Measurements from ENCODE around the gene SMPX. TPM values are rescaled to one million over a fixed set of nuclear protein-coding genes. Genes with fewer than 3 reads are reported as not detected.
A peak's percentile ranks its signal among the peaks of the same experiment; 100 is the strongest.

Gene SMPX
- total and polyA plus RNA-seq, 4 experiments from 2014 or later, result not detected

GRCh38 chrX:21725916-21726315 lies 32.0 kb downstream of the SMPX start:
- CTCF ChIA-PET (ENCODE audit: partially characterized antibody), result interaction anchor here (1.3 kb wide), 1 partner anchor 1196 kb away, joined by 4 read pairs; no protein-coding TSS in a partner anchor
- no peaks in the 10 kb centered on the region for H3K9me3 Mint-ChIP-seq
- Histone ChIP-seq H3K4me3 (ENCODE audit: low read length in 2 of 2) (no peak overlapping the region), H3K36me3 (ENCODE audit: insufficient read depth, low read length) (no peaks in the 10 kb centered on the region), H3K9me3 (ENCODE audit: control insufficient read depth in 1 of 2, low read length in 2 of 2) (no peaks in the 10 kb centered on the region), H3K27me3 (ENCODE audit: insufficient read depth, low read length) (no peaks in the 10 kb centered on the region), H3K4me1 (ENCODE audit: insufficient read depth, low read length) (no peaks in the 10 kb centered on the region), H3K27ac (ENCODE audit: low read depth, low read length) (no peak overlapping the region)
- DNase-seq, result no peak
- POLR2A ChIA-PET (ENCODE audit: partially characterized antibody), result no interaction called here
- H3K4me3 Mint-ChIP-seq, result no peak overlapping the region
- no peaks in the 10 kb centered on the region for H3K36me3 Mint-ChIP-seq
- intact Hi-C loops (cut with micrococcal nuclease), result loop anchor here (10.0 kb wide), 1 partner anchor 241 kb away; no protein-coding TSS in a partner anchor
- H3K27ac Mint-ChIP-seq, result no peak overlapping the region
- no peaks in the 10 kb centered on the region for H3K4me1 Mint-ChIP-seq
- no peaks in the 10 kb centered on the region for H3K27me3 Mint-ChIP-seq

GRCh38 chrX:21725496-21725895 lies 32.4 kb downstream of the SMPX start:
- DNase-seq, result peak in 1 of 5 donors; percentile 3
- Mint-ChIP-seq H3K27me3 (no peaks in the 10 kb centered on the region), H3K4me1 (no peaks in the 10 kb centered on the region), H3K36me3 (no peaks in the 10 kb centered on the region), H3K9me3 (no peaks in the 10 kb centered on the region), H3K27ac (no peak overlapping the region), H3K4me3 (no peak overlapping the region)
- H3K36me3 ChIP-seq (ENCODE audit: insufficient read depth, low read length), result no peaks in the 10 kb centered on the region
- no peaks in the 10 kb centered on the region for H3K27me3 ChIP-seq (ENCODE audit: insufficient read depth, low read length)
- H3K4me1 ChIP-seq (ENCODE audit: insufficient read depth, low read length), result no peaks in the 10 kb centered on the region
- POLR2A ChIA-PET (ENCODE audit: partially characterized antibody), result no interaction called here
- no peaks in the 10 kb centered on the region for H3K9me3 ChIP-seq (ENCODE audit: control insufficient read depth in 1 of 2, low read length in 2 of 2)
- no peak overlapping the region for H3K4me3 ChIP-seq (ENCODE audit: low read length in 2 of 2)
- intact Hi-C loops (cut with micrococcal nuclease), result loop anchor here (10.0 kb wide), 1 partner anchor 241 kb away; no protein-coding TSS in a partner anchor
- CTCF ChIA-PET (ENCODE audit: partially characterized antibody), result interaction anchor here (1.3 kb wide), 1 partner anchor 1195 kb away, joined by 4 read pairs; no protein-coding TSS in a partner anchor
- no peak overlapping the region for H3K27ac ChIP-seq (ENCODE audit: low read depth, low read length)

GRCh38 chrX:21723814-21724213 lies 34.1 kb downstream of the SMPX start:
- Histone ChIP-seq H3K36me3 (ENCODE audit: insufficient read depth, low read length) (no peaks in the 10 kb centered on the region), H3K4me1 (ENCODE audit: insufficient read depth, low read length) (no peaks in the 10 kb centered on the region), H3K4me3 (ENCODE audit: low read length in 2 of 2) (no peak overlapping the region), H3K9me3 (ENCODE audit: control insufficient read depth in 1 of 2, low read length in 2 of 2) (no peaks in the 10 kb centered on the region), H3K27me3 (ENCODE audit: insufficient read depth, low read length) (no peaks in the 10 kb centered on the region), H3K27ac (ENCODE audit: low read depth, low read length) (no peak overlapping the region)
- CTCF ChIA-PET (ENCODE audit: partially characterized antibody), result no interaction called here
- no peak overlapping the region for H3K4me3 Mint-ChIP-seq
- no peaks in the 10 kb centered on the region for H3K4me1 Mint-ChIP-seq
- DNase-seq, result no peak
- no peaks in the 10 kb centered on the region for H3K27me3 Mint-ChIP-seq
- H3K27ac Mint-ChIP-seq, result no peak overlapping the region
- intact Hi-C loops (cut with micrococcal nuclease), result loop anchor here (10.0 kb wide), 1 partner anchor 239 kb away; no protein-coding TSS in a partner anchor
- H3K9me3 Mint-ChIP-seq, result no peaks in the 10 kb centered on the region
- POLR2A ChIA-PET (ENCODE audit: partially characterized antibody), result no interaction called here
- no peaks in the 10 kb centered on the region for H3K36me3 Mint-ChIP-seq

GRCh38 chrX:21723084-21723483 lies 34.8 kb downstream of the SMPX start:
- no peak for DNase-seq
- H3K4me1 Mint-ChIP-seq, result no peaks in the 10 kb centered on the region
- no peaks in the 10 kb centered on the region for H3K36me3 Mint-ChIP-seq
- intact Hi-C loops (cut with micrococcal nuclease), result loop anchor here (10.0 kb wide), 1 partner anchor 238 kb away; no protein-coding TSS in a partner anchor
- no peaks in the 10 kb centered on the region for H3K9me3 Mint-ChIP-seq
- H3K27me3 Mint-ChIP-seq, result peaks cover 0 to under 1% of the 10 kb centered on the region in 2 donors
- no peak overlapping the region for H3K4me3 Mint-ChIP-seq
- Histone ChIP-seq H3K27ac (ENCODE audit: low read depth, low read length) (no peak overlapping the region), H3K27me3 (ENCODE audit: insufficient read depth, low read length) (no peaks in the 10 kb centered on the region), H3K9me3 (ENCODE audit: control insufficient read depth in 1 of 2, low read length in 2 of 2) (no peaks in the 10 kb centered on the region), H3K4me3 (ENCODE audit: low read length in 2 of 2) (no peak overlapping the region), H3K4me1 (ENCODE audit: insufficient read depth, low read length) (no peaks in the 10 kb centered on the region), H3K36me3 (ENCODE audit: insufficient read depth, low read length) (no peaks in the 10 kb centered on the region)
- ChIA-PET POLR2A (ENCODE audit: partially characterized antibody) (no interaction called here), CTCF (ENCODE audit: partially characterized antibody) (no interaction called here)
- H3K27ac Mint-ChIP-seq, result no peak overlapping the region

GRCh38 chrX:21721195-21721594 lies 36.7 kb downstream of the SMPX start:
- CTCF ChIA-PET (ENCODE audit: partially characterized antibody), result no interaction called here
- H3K4me1 Mint-ChIP-seq, result no peaks in the 10 kb centered on the region
- no peak overlapping the region for H3K4me3 ChIP-seq (ENCODE audit: low read length in 2 of 2)
- DNase-seq, result no peak
- no peak overlapping the region for H3K4me3 Mint-ChIP-seq
- no peaks in the 10 kb centered on the region for H3K36me3 ChIP-seq (ENCODE audit: insufficient read depth, low read length)
- no peaks in the 10 kb centered on the region for H3K27me3 ChIP-seq (ENCODE audit: insufficient read depth, low read length)
- peaks cover 0 to 2% (median 0%) of the 10 kb centered on the region in 8 donors for H3K9me3 Mint-ChIP-seq
- no peaks in the 10 kb centered on the region for H3K4me1 ChIP-seq (ENCODE audit: insufficient read depth, low read length)
- peaks cover 0 to 2% of the 10 kb centered on the region in 2 donors for H3K27me3 Mint-ChIP-seq
- intact Hi-C loops (cut with micrococcal nuclease), result loop anchor here (10.0 kb wide), 1 partner anchor 236 kb away; no protein-coding TSS in a partner anchor
- no peak overlapping the region for H3K27ac ChIP-seq (ENCODE audit: low read depth, low read length)
- no peaks in the 10 kb centered on the region for H3K36me3 Mint-ChIP-seq
- H3K27ac Mint-ChIP-seq, result no peak overlapping the region
- no peaks in the 10 kb centered on the region for H3K9me3 ChIP-seq (ENCODE audit: control insufficient read depth in 1 of 2, low read length in 2 of 2)
- POLR2A ChIA-PET (ENCODE audit: partially characterized antibody), result no interaction called here

- Histone ChIP-seq H3K4me3 (ENCODE audit: low read length in 2 of 2) (no peak overlapping the region), H3K9me3 (ENCODE audit: control insufficient read depth in 1 of 2, low read length in 2 of 2) (no peaks in the 10 kb centered on the region), H3K4me1 (ENCODE audit: insufficient read depth, low read length) (no peaks in the 10 kb centered on the region), H3K27ac (ENCODE audit: low read depth, low read length) (no peak overlapping the region), H3K27me3 (ENCODE audit: insufficient read depth, low read length) (no peaks in the 10 kb centered on the region), H3K36me3 (ENCODE audit: insufficient read depth, low read length) (no peaks in the 10 kb centered on the region)
- Mint-ChIP-seq H3K27ac (no peak overlapping the region), H3K27me3 (peaks cover 0 to 2% of the 10 kb centered on the region in 2 donors), H3K36me3 (no peaks in the 10 kb centered on the region), H3K4me3 (no peak overlapping the region), H3K4me1 (no peaks in the 10 kb centered on the region), H3K9me3 (peaks cover 0 to 5% (median under 1%) of the 10 kb centered on the region in 8 donors)
- intact Hi-C loops (cut with micrococcal nuclease), result no loop called here
- CTCF ChIA-PET (ENCODE audit: partially characterized antibody), result no interaction called here
- no peak for DNase-seq
- POLR2A ChIA-PET (ENCODE audit: partially characterized antibody), result no interaction called here
Measured at GRCh38 chrX:21718575-21718974, 39.3 kb downstream of the SMPX start.

- DNase-seq, result no peak
- H3K9me3 ChIP-seq (ENCODE audit: control insufficient read depth in 1 of 2, low read length in 2 of 2), result no peaks in the 10 kb centered on the region
- no peaks in the 10 kb centered on the region for H3K36me3 Mint-ChIP-seq
- no peaks in the 10 kb centered on the region for H3K36me3 ChIP-seq (ENCODE audit: insufficient read depth, low read length)
- peaks cover 0 to 6% (median 3%) of the 10 kb centered on the region in 8 donors for H3K9me3 Mint-ChIP-seq
- H3K27me3 ChIP-seq (ENCODE audit: insufficient read depth, low read length), result no peaks in the 10 kb centered on the region
- ChIA-PET POLR2A (ENCODE audit: partially characterized antibody) (no interaction called here), CTCF (ENCODE audit: partially characterized antibody) (no interaction called here)
- H3K4me1 Mint-ChIP-seq, result no peaks in the 10 kb centered on the region
- no peak overlapping the region for H3K27ac ChIP-seq (ENCODE audit: low read depth, low read length)
- H3K27me3 Mint-ChIP-seq, result peaks cover 0 to 2% of the 10 kb centered on the region in 2 donors
- H3K27ac Mint-ChIP-seq, result no peak overlapping the region
- intact Hi-C loops (cut with micrococcal nuclease), result no loop called here
- H3K4me3 ChIP-seq (ENCODE audit: low read length in 2 of 2), result no peak overlapping the region
- no peaks in the 10 kb centered on the region for H3K4me1 ChIP-seq (ENCODE audit: insufficient read depth, low read length)
- H3K4me3 Mint-ChIP-seq, result no peak overlapping the region
Measured at GRCh38 chrX:21717802-21718201, 40.1 kb downstream of the SMPX start.

- Histone ChIP-seq H3K27ac (ENCODE audit: low read depth, low read length) (no peak overlapping the region), H3K36me3 (ENCODE audit: insufficient read depth, low read length) (no peaks in the 10 kb centered on the region), H3K4me3 (ENCODE audit: low read length in 2 of 2) (no peak overlapping the region), H3K4me1 (ENCODE audit: insufficient read depth, low read length) (no peaks in the 10 kb centered on the region), H3K27me3 (ENCODE audit: insufficient read depth, low read length) (no peaks in the 10 kb centered on the region), H3K9me3 (ENCODE audit: control insufficient read depth in 1 of 2, low read length in 2 of 2) (no peaks in the 10 kb centered on the region)
- POLR2A ChIA-PET (ENCODE audit: partially characterized antibody), result no interaction called here
- H3K4me3 Mint-ChIP-seq, result no peak overlapping the region
- CTCF ChIA-PET (ENCODE audit: partially characterized antibody), result no interaction called here
- H3K27me3 Mint-ChIP-seq, result peaks cover 0 to 2% of the 10 kb centered on the region in 2 donors
- no peak overlapping the region for H3K27ac Mint-ChIP-seq
- intact Hi-C loops (cut with micrococcal nuclease), result no loop called here
- H3K4me1 Mint-ChIP-seq, result no peaks in the 10 kb centered on the region
- no peak for DNase-seq
- H3K36me3 Mint-ChIP-seq, result no peaks in the 10 kb centered on the region
- H3K9me3 Mint-ChIP-seq, result peaks cover 0 to 6% (median 3%) of the 10 kb centered on the region in 8 donors
Measured at GRCh38 chrX:21715825-21716224, 42.1 kb downstream of the SMPX start.
